HCT116 (cell line): ENCODE measurements around the gene CDH13. TPM values are rescaled to one million over a fixed set of nuclear protein-coding genes. Genes with fewer than 3 reads are reported as not detected.

Experiments used
- ATAC-seq: fragments of 200-7000 bp; cut with Tn5 transposase; 2 replicates; pipeline ENCODE4 v1.9.1; 2020; ENCODE audit warnings: mild to moderate bottlenecking, moderate library complexity
- BruUV-seq: library from RNA; stranded (reverse); fragments of 400-500 nt; replicated peaks from 2 replicates; lab custom pipeline; 2021; lab: Mats Ljungman, UMichigan
- CTCF ChIA-PET: fragments of 300-600 bp; sonication (Branson Sonifier 250); formaldehyde crosslinking; loops from one replicate; lab custom pipeline; 2021; ENCODE audit warnings: antibody characterized with exemption; lab: Charles Lee
- POLR2A ChIA-PET: fragments of 300-600, 350-600 bp; sonication (Branson Sonifier 250); formaldehyde crosslinking; loops from one replicate; lab custom pipeline; 2021; ENCODE audit warnings: antibody characterized with exemption; lab: Charles Lee
- RAD21 ChIA-PET, 2 experiments: fragments of 300-600 bp; sonication (Branson Sonifier 250); formaldehyde crosslinking; loops; one replicate each; lab custom pipeline; 2023; ENCODE audit warnings: low total read pairs in 2 of 2; ENCODE audit not compliant: uncharacterized antibody in 2 of 2, unreplicated experiment in 2 of 2, low non-redundant PET in 1 of 2; lab: Charles Lee
- DNase-seq: peaks from one replicate; pipeline ENCODE4 v3.0.0-alpha.2; 2010; ENCODE audit warnings: low read depth, low spot score
- H2AFZ ChIP-seq: fragments of 200-600 bp; shearing (Covaris generic), sonication (generic); 2 replicates; pipeline ENCODE4 v1.6.1; 2017; ENCODE audit warnings: low read depth, mixed run types, mixed read lengths, antibody characterized with exemption, low read length; ENCODE audit not compliant: poor library complexity, severe bottlenecking
- H3K27ac ChIP-seq: 2 replicates; pipeline ENCODE4 v1.5.1; 2012; ENCODE audit warnings: low read depth, low read length
- H3K27me3 ChIP-seq: fragments of 200-600 bp; sonication (generic); 2 replicates; pipeline ENCODE4 v1.6.1; 2016; ENCODE audit warnings: mixed run types, low read length, mixed read lengths; ENCODE audit not compliant: insufficient read depth
- H3K36me3 ChIP-seq, 2 experiments: fragments of 200-500 bp in 1 of 2; fragments of 200-600 bp in 1 of 2; sonication (Bioruptor generic) in 1 of 2; sonication (generic) in 1 of 2; 2 replicates each; pipeline versions ENCODE4 v1.5.1 to v1.6.1; 2014 to 2016; ENCODE audit warnings: low read length in 2 of 2, inconsistent platforms in 1 of 2, mixed read lengths in 1 of 2, mixed run types in 1 of 2; ENCODE audit not compliant: insufficient read depth in 2 of 2, control insufficient read depth in 1 of 2
- H3K4me1 ChIP-seq, 2 experiments: fragments of 200-600 bp in 1 of 2; sonication (generic) in 1 of 2; 2 replicates each; pipeline versions ENCODE4 v1.5.1 to v1.6.1; 2012 to 2017; ENCODE audit warnings: low read length in 2 of 2, inconsistent platforms in 1 of 2, mild to moderate bottlenecking in 1 of 2, mixed read lengths in 1 of 2, mixed run types in 1 of 2, moderate library complexity in 1 of 2; ENCODE audit not compliant: insufficient read depth in 2 of 2, control insufficient read depth in 1 of 2
- H3K4me2 ChIP-seq: fragments of 200-600 bp; sonication (generic); 2 replicates; pipeline ENCODE4 v1.6.1; 2017; ENCODE audit warnings: mixed run types, low read length, mixed read lengths
- H3K4me3 ChIP-seq, 2 experiments: fragments of 200-600 bp in 1 of 2; sonication (generic) in 1 of 2; replicated peaks in 1 of 2; 2 replicates each; pipeline ENCODE4 v1.5.1; 2011 to 2016; ENCODE audit warnings: low read length in 2 of 2, control low read depth in 1 of 2, low read depth in 1 of 2, mild to moderate bottlenecking in 1 of 2, mixed read lengths in 1 of 2, mixed run types in 1 of 2
- H3K79me2 ChIP-seq: fragments of 200-600 bp; sonication (generic); 2 replicates; pipeline ENCODE4 v1.6.1; 2017; ENCODE audit warnings: mild to moderate bottlenecking, mixed run types, low read length, moderate library complexity, mixed read lengths; ENCODE audit not compliant: insufficient read depth
- H3K9ac ChIP-seq: fragments of 200-600 bp; sonication (generic); 2 replicates; pipeline ENCODE4 v1.6.1; 2016; ENCODE audit warnings: low read length, mixed read lengths
- H3K9me2 ChIP-seq: fragments of 200-600 bp; sonication (generic), shearing (Covaris generic); 2 replicates; pipeline ENCODE4 v1.6.1; 2017; ENCODE audit warnings: mixed run types, mild to moderate bottlenecking, moderate library complexity; ENCODE audit not compliant: insufficient read depth
- H3K9me3 ChIP-seq, 2 experiments: fragments of 200-500 bp in 1 of 2; fragments of 200-600 bp in 1 of 2; sonication (Bioruptor generic) in 1 of 2; sonication (generic) in 1 of 2; 2 replicates each; pipeline ENCODE4 v1.6.1; 2014 to 2017; ENCODE audit warnings: low read length in 2 of 2, mixed read lengths in 2 of 2, inconsistent platforms in 1 of 2, low read depth in 1 of 2, mild to moderate bottlenecking in 1 of 2, mixed run types in 1 of 2, moderate library complexity in 1 of 2; ENCODE audit not compliant: control insufficient read depth in 1 of 2, insufficient read depth in 1 of 2
- H4K20me1 ChIP-seq: fragments of 200-600 bp; sonication (generic), shearing (Covaris generic); 2 replicates; pipeline ENCODE4 v1.6.1; 2017; ENCODE audit warnings: mixed run types, mild to moderate bottlenecking, moderate library complexity; ENCODE audit not compliant: insufficient read depth
- CTCF ChIP-seq, 3 experiments: fragments of 200-600 bp in 1 of 3; sonication (generic) in 1 of 3; IDR thresholded peaks in 2 of 3; conservative IDR thresholded peaks in 1 of 3; 2 replicates each; pipeline ENCODE4 v1.5.1; 2012 to 2017; ENCODE audit warnings: low read depth in 2 of 3, low read length in 2 of 3, antibody characterized with exemption in 1 of 3, borderline replicate concordance in 1 of 3, control low read depth in 1 of 3, mild to moderate bottlenecking in 1 of 3, mixed read lengths in 1 of 3, mixed run types in 1 of 3, moderate library complexity in 1 of 3; ENCODE audit not compliant: insufficient read depth in 1 of 3
- EZH2 ChIP-seq: fragments of 200-600 bp; sonication (generic); IDR thresholded peaks from 2 replicates; pipeline ENCODE4 v1.6.1; 2017; ENCODE audit warnings: antibody characterized with exemption, mixed run types
- MAX ChIP-seq: IDR thresholded peaks from 2 replicates; pipeline ENCODE4 v1.6.1; 2012
- POLR2A ChIP-seq: IDR thresholded peaks from 2 replicates; pipeline ENCODE4 v1.7.0; 2011; ENCODE audit warnings: borderline replicate concordance; ENCODE audit not compliant: insufficient read depth, insufficient read length; ENCODE audit errors: extremely low read depth
- RAD21 ChIP-seq: IDR thresholded peaks from 2 replicates; pipeline ENCODE4 v1.6.1; 2012; ENCODE audit warnings: low read depth, mild to moderate bottlenecking
- SIN3A ChIP-seq: IDR thresholded peaks from 2 replicates; pipeline ENCODE4 v1.6.1; 2012; ENCODE audit warnings: low read depth
- ZNF274 ChIP-seq: fragments of 200-500 bp; sonication (Bioruptor generic); IDR thresholded peaks from 2 replicates; pipeline ENCODE4 v1.6.1; 2014; ENCODE audit warnings: mild to moderate bottlenecking, low read depth, low read length, inconsistent platforms
- intact Hi-C: fragments of 100-400 bp; cut with micrococcal nuclease; formaldehyde crosslinking; loops from 2 replicates; pipeline ENCODE4 v1.10.0; 2022
- total RNA-seq: library from RNA; stranded (reverse); gene quantifications from one replicate; pipeline ENCODE4 v1.2.1, GENCODE V29; 2021; ENCODE audit not compliant: unreplicated experiment

Gene CDH13
- total RNA-seq, 1 experiment from 2014 or later, result not detected

- Histone ChIP-seq H3K9ac (no peak overlapping the region), H3K36me3 (no peaks in the 10 kb centered on the region), H3K4me3 (no peak overlapping the region)
- no peak for DNase-seq
- TF ChIP-seq ZNF274 (no peak), EZH2 (no peak), POLR2A (no peak), MAX (no peak)
- TF ChIP-seq, all 23 proteins: peak for 0
- intact Hi-C loops, result loop anchor here (1.0 to 10.0 kb wide), 3 partner anchors 610 to 951 kb away; no protein-coding TSS in a partner anchor
- ChIA-PET POLR2A (no interaction called here), RAD21 (no interaction called here), CTCF (no interaction called here)
- Histone ChIP-seq H3K79me2 (no peaks in the 10 kb centered on the region), H3K27ac (no peak overlapping the region), H4K20me1 (no peaks in the 10 kb centered on the region), H3K27me3 (no peaks in the 10 kb centered on the region), H3K4me2 (no peak overlapping the region), H3K9me2 (no peaks in the 10 kb centered on the region), H3K9me3 (peaks cover 0 to 4% of the 10 kb centered on the region in 2 experiments; a peak in 2 of 4 replicates), H2AFZ (no peak overlapping the region), H3K4me1 (no peaks in the 10 kb centered on the region)
- ATAC-seq, result no peak
- BruUV-seq, result no TSS peak
Measured at GRCh38 chr16:83214671-83215070, 587.9 kb downstream of the CDH13 start.

GRCh38 chr16:83215406-83216001 lies 588.7 kb downstream of the CDH13 start:
- no peak overlapping the region for H3K27ac ChIP-seq
- peaks cover 0 to 4% of the 10 kb centered on the region in 2 experiments; a peak in 2 of 4 replicates for H3K9me3 ChIP-seq
- H3K36me3 ChIP-seq, result no peaks in the 10 kb centered on the region
- DNase-seq (peak; percentile 21), ATAC-seq (peak; percentile 77)
- intact Hi-C loops, result loop anchor here (1.0 to 10.0 kb wide), 3 partner anchors 611 to 952 kb away; no protein-coding TSS in a partner anchor
- H3K4me3 ChIP-seq, result no peak overlapping the region
- H3K4me1 ChIP-seq, result no peaks in the 10 kb centered on the region
- no peaks in the 10 kb centered on the region for H4K20me1 ChIP-seq
- H3K4me2 ChIP-seq, result no peak overlapping the region
- H3K9me2 ChIP-seq, result no peaks in the 10 kb centered on the region
- TF ChIP-seq SIN3A, result no peak
- TF ChIP-seq CTCF (IDR thresholded peaks at IDR 0.05 in 2 of 3, conservative IDR thresholded peaks at IDR 0.05 in 1 of 3; ENCODE audit: borderline replicate concordance in 1 of 3, insufficient read depth in 1 of 3, low read depth in 2 of 3, low read length in 2 of 3), result peak; percentile 28 to 92 (median 84); a peak in 5 of 6 replicates
- TF ChIP-seq RAD21, result peak; percentile 65
- no peak overlapping the region for H2AFZ ChIP-seq
- no TSS peak for BruUV-seq
- H3K79me2 ChIP-seq, result no peaks in the 10 kb centered on the region
- no peaks in the 10 kb centered on the region for H3K27me3 ChIP-seq
- H3K9ac ChIP-seq, result no peak overlapping the region
- ChIA-PET CTCF (interaction anchor here (0.6 to 0.8 kb wide), 4 partner anchors 243 to 952 kb away, joined by 3 to 4 read pairs (median 3); no protein-coding TSS in a partner anchor), RAD21 (no interaction called here), POLR2A (no interaction called here)
